NCI-H187 treated with DMSO at 0.1 percent for 48 hours (cell line): ENCODE results near the gene OPRL1.
"Not testable (repeated sequence)": the region's sequence is repeated elsewhere in the genome, so short reads cannot be mapped to it uniquely, and the experiment has no call there.

ENCODE experiments used
- DNase-seq: peaks from one replicate; lab custom pipeline; 2025; lab: John Stamatoyannopoulos, UW

Gene OPRL1

DNA sequence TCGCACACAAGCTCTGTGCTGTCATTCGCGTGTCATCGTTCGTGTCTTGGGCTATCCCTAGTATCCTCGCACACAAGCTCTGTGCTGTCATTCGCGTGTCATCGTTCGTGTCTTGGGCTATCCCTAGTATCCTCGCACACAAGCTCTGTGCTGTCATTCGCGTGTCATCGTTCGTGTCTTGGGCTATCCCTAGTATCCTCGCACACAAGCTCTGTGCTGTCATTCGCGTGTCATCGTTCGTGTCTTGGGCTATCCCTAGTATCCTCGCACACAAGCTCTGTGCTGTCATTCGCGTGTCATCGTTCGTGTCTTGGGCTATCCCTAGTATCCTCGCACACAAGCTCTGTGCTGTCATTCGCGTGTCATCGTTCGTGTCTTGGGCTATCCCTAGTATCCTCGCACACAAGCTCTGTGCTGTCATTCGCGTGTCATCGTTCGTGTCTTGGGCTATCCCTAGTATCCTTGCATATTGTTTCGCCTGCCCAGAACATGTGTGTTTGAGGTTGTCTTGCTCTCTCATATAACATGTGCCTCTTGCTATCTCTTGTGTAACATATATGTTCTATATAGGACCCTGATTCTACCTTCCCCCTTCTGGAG, 7.4 kb downstream of the OPRL1 start:
- not testable (repeated sequence) for DNase-seq

DNA sequence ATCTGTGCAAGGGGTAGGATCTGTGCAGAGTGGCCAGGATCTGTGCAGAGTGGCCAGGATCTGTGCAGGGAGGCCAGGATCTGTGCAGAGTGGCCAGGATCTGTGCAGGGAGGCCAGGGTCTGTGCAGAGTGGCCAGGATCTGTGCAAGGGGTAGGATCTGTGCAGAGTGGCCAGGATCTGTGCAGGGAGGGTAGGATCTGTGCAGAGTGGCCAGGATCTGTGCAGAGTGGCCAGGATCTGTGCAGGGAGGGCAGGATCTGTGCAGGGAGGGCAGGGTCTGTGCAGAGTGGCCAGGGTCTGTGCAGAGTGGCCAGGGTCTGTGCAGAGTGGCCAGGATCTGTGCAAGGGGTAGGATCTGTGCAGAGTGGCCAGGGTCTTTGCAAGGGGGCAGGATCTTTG, 8.7 kb downstream of the OPRL1 start:
- DNase-seq: not testable (repeated sequence)

DNA sequence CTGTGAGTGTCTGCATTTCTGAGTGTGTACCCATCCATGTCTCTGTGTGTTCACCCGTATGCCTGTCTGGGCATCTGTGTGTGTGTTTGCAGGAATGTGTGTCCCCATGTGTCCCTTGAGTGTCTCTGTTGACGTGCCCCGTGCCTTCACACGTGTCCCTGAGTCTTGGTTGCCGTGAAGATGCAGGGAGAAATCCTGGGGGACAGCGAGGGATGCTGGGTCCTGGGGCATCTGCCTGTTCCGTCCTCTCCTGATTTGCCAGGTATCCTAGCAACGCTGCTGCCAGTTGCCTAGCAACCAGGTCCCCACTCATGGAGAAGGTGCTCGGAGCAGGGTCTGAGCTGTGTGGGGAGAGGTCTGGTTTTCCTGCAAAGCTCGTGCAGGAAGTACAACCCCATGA, 10.3 kb downstream of the OPRL1 start:
- DNase-seq: no peak

DNA sequence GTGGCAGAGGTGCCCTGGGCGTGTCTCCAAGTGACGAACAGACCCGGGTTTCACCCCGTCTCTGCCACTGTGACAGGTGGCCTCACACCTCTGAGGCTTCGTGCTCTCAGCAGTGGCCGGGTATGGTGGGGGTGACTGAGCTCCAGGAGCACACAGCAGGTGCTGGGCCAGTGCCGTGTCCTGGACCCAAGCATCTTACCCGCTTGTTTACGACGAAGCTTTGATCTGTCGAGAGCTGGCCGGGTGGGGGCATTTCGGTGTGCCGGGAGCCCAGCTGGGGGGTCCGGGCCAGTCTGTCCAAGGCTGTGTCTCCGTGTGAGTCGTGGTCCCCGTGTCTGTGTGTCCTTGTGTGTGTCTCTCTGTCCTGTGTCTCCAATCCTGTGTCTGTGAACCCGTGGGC, 11.5 kb downstream of the OPRL1 start:
- no peak for DNase-seq

DNA sequence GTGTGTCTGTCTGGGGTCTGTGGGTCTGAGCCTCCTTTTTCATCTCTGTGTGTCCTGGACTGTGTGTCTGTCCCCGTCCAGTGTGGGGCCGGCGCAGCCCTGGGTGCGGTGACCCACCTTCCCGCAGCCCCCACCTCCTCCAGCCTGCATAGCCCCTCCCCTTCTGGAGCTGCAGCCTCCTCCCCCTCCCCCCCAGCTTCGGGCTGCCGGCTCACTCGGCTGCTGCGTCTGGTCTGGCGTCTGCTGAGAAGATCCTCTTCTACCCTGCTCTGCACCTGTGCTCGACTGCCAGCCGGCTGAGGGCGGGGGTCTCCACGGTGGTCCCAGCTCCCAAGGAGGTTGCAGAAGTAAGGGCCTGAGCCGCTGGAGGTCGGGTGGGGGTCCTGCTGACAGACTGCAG, 11.9 kb downstream of the OPRL1 start:
- no peak for DNase-seq

DNA sequence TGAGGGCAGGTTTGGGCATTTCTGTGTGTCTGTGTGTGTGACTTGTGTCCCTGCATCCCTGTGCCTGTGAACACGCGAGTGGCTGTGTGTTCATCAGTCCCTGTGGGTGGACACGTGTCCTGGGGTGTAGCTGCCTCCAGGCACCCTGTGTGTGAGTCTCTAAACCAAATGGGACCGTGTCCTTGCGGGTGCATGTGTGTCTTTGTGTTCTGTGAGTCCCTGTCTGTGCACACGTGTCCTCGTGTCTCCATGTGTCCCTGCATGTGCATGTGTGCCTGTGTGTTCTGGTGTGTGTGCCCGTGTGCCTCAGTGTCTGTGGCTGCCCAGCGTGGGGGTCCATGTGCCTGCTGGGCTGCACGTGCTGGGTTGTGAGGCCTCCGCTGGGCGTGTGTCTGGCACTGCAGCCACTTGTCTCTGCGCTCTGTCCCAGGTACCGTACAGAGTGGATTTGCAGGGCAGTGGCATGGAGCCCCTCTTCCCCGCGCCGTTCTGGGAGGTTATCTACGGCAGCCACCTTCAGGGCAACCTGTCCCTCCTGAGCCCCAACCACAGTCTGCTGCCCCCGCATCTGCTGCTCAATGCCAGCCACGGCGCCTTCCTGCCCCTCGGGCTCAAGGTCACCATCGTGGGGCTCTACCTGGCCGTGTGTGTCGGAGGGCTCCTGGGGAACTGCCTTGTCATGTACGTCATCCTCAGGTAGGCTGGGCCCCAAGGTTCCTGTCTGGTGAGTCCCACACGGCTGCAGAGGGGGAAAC, 12.6 kb downstream of the OPRL1 start:
- DNase-seq: no peak

DNA sequence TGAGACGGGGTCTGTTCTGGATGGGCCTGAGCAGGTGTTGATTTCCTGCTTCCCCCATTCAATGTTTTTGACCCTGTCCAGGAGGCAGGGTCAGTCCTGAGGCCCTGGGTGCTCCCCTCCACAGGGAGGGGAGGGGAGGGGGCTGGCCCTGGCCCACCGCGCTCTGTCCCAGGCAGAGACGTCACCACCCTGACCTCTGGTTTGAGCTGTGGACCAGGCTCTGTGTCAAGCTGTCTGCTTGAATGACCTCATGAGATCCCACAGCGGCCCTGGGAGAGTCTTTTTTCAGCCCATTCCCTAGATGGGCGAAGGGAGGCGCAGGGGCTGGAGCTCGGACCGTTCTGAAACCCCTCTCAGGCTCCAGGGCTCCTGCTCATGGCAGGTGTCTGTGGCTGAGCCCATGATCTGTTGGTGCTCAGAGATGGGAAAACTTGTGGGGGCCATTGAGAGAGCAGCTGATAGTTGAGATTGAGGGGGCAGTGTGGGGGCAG, 13.2 kb downstream of the OPRL1 start:
- DNase-seq: no peak

DNA sequence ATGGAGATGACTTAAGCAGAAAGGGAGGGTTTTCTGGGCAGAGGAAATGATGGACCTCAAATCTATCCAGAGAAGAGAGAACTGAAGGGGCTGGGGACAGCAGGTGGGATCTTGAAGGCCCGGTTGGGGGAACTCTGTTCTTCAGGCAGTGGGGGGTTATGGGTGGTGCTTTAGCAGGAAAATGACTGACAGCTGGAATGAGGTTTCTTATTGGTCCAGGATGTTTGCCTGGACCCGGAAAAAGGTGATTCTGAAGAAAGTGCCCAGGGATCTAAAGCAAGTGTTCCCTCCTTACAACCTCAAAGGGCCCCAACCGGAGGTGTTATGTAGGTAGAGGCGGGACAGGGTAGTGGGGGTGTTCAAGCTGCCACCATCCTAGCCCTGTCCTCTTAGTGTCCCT, 15.6 kb downstream of the OPRL1 start:
- no peak for DNase-seq

DNA sequence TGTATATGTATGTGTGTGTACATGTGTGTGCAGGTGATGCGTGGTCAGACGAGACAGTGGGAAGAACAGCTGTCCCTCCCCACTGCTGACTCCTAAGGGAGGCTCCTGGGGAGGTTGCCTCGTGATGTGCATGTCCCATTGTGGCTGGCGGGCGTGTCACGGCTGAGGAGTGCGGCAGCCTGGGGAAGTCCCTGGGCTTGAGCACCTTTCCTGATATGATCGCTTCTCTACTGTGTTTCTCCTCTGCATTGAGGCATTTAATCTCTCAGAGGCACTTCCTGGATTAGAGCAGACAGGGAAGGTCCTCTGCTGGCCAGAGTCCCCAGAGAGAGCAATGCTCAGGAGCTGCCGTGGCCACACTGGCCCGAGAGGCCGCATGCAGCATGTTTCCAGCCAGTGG, 16.0 kb downstream of the OPRL1 start:
- no peak for DNase-seq

DNA sequence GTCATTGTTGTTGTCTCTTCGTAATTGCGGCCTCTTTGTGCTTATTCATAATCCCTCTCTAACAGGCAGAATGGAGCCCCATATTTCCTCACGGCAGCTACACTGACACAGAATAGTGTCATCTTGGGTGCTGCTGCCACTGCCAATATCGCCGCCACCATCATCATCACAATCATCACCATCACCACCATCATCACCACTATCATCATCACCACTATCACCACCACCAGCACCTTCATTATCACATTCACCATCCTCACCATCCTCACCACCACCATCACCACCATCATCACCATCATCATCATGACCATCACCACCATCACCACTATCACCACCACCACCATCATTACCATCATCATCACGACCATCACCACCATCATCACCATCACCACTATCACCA, 16.7 kb downstream of the OPRL1 start:
- DNase-seq: no peak

DNA sequence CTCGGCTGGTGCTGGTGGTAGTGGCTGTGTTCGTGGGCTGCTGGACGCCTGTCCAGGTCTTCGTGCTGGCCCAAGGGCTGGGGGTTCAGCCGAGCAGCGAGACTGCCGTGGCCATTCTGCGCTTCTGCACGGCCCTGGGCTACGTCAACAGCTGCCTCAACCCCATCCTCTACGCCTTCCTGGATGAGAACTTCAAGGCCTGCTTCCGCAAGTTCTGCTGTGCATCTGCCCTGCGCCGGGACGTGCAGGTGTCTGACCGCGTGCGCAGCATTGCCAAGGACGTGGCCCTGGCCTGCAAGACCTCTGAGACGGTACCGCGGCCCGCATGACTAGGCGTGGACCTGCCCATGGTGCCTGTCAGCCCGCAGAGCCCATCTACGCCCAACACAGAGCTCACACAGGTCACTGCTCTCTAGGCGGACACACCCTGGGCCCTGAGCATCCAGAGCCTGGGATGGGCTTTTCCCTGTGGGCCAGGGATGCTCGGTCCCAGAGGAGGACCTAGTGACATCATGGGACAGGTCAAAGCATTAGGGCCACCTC, 18.7 kb downstream of the OPRL1 start:
- no peak for DNase-seq

DNA sequence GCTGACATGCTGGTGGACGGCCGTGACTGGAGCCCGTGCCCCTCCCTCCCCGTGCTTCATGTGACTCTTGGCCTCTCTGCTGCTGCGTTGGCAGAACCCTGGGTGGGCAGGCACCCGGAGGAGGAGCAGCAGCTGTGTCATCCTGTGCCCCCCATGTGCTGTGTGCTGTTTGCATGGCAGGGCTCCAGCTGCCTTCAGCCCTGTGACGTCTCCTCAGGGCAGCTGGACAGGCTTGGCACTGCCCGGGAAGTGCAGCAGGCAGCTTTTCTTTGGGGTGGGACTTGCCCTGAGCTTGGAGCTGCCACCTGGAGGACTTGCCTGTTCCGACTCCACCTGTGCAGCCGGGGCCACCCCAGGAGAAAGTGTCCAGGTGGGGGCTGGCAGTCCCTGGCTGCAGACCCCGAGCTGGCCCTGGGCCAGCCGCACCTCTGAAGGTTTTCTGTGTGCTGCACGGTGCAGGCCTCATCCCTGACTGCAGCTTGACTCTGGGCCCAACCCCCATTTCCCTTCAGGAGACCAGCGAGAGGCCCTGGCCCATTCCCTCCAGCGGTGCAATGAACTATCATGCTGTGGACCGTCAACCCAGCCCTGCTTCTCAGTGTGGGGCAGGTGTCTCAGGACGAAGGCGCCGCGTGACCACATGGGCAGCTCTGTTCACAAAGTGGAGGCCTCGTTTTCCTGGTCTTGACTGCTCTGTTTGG, 19.4 kb downstream of the OPRL1 start:
- no peak for DNase-seq

DNA sequence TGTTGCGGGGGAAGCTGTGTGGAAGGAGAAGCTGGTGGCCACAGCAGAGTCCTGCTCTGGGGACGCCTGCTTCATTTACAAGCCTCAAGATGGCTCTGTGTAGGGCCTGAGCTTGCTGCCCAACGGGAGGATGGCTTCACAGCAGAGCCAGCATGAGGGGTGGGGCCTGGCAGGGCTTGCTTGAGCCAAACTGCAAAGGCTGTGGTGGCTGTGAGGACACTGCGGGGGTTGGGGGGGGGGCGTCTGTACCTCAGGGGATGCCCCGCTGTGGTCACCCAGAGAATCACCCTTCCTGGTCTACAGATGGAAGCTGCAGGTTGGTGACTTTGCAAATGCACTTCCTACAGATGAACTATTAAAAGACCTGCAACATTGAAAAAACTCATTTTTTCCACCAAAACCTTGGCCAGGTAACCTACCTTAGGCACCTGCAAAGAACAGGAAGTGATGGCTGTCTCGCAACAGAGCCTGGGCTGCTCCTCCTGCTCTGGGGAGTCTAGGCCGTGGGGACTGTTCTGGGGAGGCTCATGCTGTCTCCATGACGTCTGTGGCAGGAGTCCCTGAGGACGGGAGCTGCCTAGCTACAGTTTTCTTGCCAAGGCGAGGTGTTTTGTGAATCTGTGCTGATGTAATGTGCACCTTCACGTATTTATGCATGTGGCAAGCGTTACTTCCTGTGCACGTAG, 20.1 kb downstream of the OPRL1 start:
- no peak for DNase-seq

DNA sequence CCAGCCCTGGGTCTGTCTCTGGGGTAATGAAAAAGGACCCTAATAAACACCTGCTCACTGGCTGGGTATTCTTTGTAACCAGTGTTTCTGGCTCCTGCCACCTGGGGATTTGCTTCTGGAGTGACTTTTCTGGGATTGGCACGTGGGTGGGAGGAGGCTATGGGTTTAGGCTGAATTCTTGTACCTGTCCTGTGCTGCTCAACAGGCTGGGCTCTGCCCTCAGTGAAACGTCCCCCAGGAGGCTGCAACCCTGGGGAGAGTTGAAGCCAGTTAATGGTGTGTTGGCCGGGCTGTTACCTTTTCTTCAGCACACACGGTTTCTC, 20.6 kb downstream of the OPRL1 start:
- DNase-seq: no peak

DNA sequence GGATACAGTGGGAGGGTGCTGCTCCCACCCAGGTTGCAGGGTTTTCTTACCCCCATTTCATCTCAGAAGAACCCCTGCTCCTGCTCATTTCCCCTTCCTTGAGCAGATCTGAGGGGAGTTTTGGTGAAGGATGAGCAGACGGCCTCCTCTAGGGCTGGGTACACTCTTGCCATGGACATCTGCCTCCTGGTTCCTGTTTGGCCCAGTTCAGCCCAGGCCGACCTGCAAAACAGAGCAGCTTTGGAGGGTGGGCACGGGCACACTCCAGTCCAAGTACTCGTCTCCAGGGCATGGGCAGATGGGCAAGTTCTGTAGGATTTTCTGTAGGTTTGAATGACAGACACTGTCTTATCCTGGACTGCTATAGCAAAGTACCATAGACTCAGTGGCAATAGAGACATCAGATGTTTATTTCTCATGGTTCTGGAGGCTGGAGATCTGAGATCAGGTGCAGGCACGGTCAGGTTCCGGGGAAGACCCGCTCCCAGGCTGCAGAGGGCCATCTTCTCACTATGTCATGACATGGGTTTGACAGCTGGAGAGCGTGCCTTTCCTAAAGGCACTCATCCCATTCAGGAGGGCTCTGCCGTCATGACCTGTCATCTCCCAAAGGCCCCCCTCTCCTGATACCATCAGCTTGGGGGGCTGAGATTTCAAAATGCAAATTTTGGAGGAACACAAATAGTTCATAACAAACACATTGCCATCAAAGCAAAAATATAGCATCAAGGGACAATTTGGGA, 21.2 kb downstream of the OPRL1 start:
- no peak for DNase-seq

DNA sequence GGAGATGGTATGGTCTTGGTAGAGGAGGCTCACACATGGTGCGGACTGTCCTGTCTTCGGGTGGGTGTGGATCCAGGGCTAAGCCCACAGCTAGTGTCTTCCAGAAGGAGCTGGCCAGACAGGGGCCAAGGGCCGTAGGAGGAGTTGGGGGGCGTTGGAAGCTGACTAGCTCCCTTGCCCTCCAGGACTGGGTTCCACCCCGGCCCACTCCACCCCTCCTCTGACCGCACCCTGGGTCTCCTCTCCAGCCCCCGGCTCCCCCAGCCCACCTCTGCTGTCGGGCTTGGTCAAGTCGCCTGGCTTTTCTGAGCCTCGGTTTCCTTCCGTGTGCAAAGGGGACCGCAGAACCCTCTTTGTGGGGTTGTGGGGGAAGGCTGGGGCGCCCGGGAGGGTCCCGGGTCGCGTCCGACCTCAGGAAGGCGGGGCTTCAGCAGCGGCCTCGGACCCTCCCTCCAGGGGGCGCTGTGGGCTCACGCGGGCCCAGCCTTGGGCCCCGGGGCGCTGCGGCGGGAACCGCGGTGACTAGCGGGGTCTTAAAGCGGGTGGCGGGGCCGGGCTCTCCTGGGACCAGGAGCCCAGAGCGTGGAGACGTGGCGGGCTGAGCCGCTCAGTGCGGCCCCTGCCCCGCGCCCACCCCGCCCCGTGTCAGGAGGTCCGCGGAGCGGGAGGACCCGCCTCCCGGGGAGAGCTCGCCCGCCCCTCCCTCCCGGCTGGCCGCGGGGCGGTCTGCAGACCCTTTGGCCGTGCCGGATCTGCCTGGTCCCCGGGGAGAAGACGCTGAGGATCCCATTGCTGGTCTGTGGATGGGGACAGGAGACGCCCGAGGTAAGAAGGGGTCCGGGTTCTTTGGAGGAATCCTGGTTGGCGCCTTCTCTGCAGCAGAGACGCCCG, 22.1 kb downstream of the OPRL1 start:
- DNase-seq: no peak

DNA sequence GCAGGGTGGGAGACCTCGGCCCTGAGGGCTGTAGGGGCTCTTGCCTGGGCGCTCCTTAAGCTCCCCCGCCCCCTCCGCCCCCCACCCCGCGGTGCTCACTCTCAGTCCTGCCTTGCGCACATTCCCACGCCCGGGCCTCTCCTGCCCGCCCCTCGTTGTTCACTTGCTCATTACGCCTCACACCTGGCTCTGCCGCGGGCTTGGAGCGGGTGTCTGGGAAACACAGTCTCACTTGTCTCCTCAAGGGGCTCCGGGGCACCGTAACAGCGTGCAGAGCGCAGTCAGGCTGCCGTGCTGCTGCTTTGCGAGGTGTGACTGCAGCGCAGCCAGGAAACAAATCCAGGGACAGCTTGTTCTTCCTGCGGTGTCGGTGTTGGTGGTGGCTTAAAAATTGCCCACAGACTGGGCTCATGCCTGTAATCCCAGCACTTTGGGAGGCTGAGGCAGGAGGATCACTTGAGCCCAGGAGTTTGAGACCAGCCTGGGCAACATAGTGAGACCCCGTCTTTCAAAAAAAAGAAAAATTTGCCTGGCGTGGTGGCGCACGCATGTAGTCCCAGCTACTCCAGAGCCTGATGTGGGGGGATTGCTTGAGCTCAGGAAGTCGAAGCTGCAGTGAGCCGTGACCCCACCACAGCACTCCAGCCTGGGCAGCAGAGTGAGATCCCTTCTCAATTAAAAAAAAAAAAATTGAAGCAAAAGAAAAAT, 22.9 kb downstream of the OPRL1 start:
- DNase-seq: no peak

DNA sequence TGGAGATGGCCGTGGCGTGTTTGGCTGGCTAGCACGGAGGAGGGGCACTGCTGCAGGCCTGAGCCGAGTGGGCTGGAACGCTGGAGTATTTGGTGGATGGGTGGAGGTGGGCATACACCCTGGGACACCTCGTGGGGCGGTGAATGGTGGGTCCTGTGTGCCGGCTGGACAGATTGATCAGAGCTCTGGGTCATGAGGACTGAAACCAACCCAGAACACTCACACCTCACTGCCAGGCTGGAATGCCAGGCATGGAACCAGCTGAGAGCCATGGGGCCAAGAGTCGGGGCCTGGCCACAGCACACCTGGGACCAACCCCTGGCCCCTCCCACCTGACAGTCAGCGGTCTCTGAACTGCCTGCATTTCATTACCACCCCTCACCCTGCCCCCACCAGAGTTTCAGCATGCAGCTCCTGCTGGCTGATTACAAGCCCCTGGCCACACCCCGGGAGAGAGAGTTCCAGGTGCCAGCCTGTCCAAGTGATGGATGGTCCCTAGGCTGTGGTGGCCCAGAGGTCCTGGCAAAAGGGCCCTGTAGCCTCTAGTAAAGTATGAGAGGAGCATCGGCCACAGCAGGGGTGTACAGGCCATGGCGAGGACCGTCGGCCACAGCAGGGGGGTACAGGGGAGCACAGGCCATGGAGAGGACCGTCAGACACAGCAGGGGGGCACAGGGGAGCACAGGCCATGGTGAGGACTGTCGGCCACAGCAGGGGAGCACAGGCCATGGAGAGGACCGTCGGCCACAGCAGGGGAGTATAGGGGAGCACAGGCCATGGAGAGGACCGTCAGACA, 24.2 kb downstream of the OPRL1 start:
- no peak for DNase-seq
